ENCODE measurements around the gene DAZ2. TPM values are rescaled to one million over a fixed set of nuclear protein-coding genes. Genes with fewer than 3 reads are reported as not detected.
"Not testable (repeated sequence)": the region's sequence is repeated elsewhere in the genome, so short reads cannot be mapped to it uniquely, and the experiment has no call there.

The DAZ2 gene
- total and polyA plus RNA-seq, 2 of the 4 experiments (the other 2 are of a cell fraction) = not detected

DNA sequence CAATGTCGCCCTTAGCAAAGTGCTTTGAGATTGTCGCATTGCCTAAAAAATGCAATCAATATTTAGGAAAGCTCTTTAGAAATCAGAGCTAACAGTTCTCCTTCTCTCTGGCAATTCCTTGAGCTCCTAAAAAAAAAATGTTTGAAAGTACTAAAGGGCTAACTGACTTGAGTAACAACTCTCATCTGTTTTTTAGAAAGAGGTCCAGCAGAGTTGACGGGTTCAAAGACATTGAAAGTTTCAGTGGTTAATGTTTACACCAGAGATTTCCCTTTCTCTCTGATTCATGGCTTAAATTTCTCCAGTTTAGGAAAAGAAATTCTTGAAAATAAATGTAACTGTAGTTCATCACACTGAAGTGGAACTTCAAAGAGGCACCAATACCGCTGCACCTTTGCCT lies 8.7 kb upstream of the DAZ2 start:
- H4K8ac ChIP-seq (ENCODE audit: low read depth in 2 of 2, low read length in 2 of 2); ATAC-seq (ENCODE audit: low read depth); H3K4me3 ChIP-seq (ENCODE audit: insufficient read depth, low read depth, low read length); H3K9me1 ChIP-seq (ENCODE audit: insufficient read depth, low read length); H2AK9ac ChIP-seq (replicated peaks; ENCODE audit: low read depth, low read length, poor library complexity); POLR2A ChIA-PET (ENCODE audit: unreplicated experiment); in situ Hi-C loops (cut with MboI; ENCODE audit: low sequenced_read_pairs); BruUV-seq (replicated peaks); H3K36me3 ChIP-seq (ENCODE audit: control insufficient read depth, insufficient read depth, low read length); H2BK120ac ChIP-seq (ENCODE audit: low read depth, low read length); H3K27me3 ChIP-seq (ENCODE audit: control insufficient read depth, insufficient read depth, low read length); H2BK5ac ChIP-seq (ENCODE audit: low read depth, low read length, poor library complexity, severe bottlenecking); H3K9ac ChIP-seq (ENCODE audit: low read depth, low read length); H4K5ac ChIP-seq (ENCODE audit: low read depth, low read length); H3K4ac ChIP-seq (ENCODE audit: low read depth, low read length); H2AK5ac ChIP-seq (ENCODE audit: low read depth, low read length); H3K4me1 ChIP-seq (ENCODE audit: control insufficient read depth, insufficient read depth, low read length); H3K27ac ChIP-seq (ENCODE audit: insufficient read depth, low read length); CTCF ChIA-PET; dilution Hi-C loops (cut with HindIII; ENCODE audit: low sequenced_read_pairs, unreplicated experiment); H3K14ac ChIP-seq (replicated peaks; ENCODE audit: low read depth, low read length); H3K4me2 ChIP-seq (ENCODE audit: low read depth, low read length); H2BK20ac ChIP-seq (ENCODE audit: low read depth, low read length); H3K56ac ChIP-seq (ENCODE audit: extremely low read depth, insufficient read depth, low read length); H3K9me3 ChIP-seq (ENCODE audit: control insufficient read depth, insufficient read depth, low read length); H2AFZ ChIP-seq (replicated peaks; ENCODE audit: low read length, poor library complexity); H2BK15ac ChIP-seq (ENCODE audit: low read depth, low read length); H4K20me1 ChIP-seq (ENCODE audit: insufficient read depth, low read length); H3K23ac ChIP-seq (ENCODE audit: low read depth, low read length); H3K18ac ChIP-seq (ENCODE audit: low read depth, low read length); DNase-seq; H3K79me1 ChIP-seq (ENCODE audit: low read depth in 1 of 2, low read length in 2 of 2); intact Hi-C loops (cut with micrococcal nuclease); H4K91ac ChIP-seq (ENCODE audit: insufficient read depth, low read depth, low read length): not testable (repeated sequence)
- WGBS, 2 experiments (ENCODE audit: extremely low coverage in 2 of 2, insufficient read length in 1 of 2) = no CpG with 5 or more reads among the region's 4 CpGs

Other genes starting within 250 kb of the DAZ2 start
- not detected in 2 replicates for gene BPY2, start 235.3 kb upstream of the DAZ2 start, total RNA-seq (2012; rRNA removed)
- not detected in 2 replicates for gene BPY2, start 235.3 kb upstream of the DAZ2 start, polyA plus RNA-seq (2012; rRNA removed)
- gene DAZ1, start 20.5 kb upstream of the DAZ2 start, total RNA-seq (2012; rRNA removed) = not detected in 2 replicates
- not detected in 2 replicates for gene DAZ1, start 20.5 kb upstream of the DAZ2 start, polyA plus RNA-seq (2012; rRNA removed)

All from IMR-90 (cell line).